Mesenteric fat pad (tissue), 1 donor: ENCODE measurements around the gene POU2F1. TPM values are rescaled to one million over a fixed set of nuclear protein-coding genes. Genes with fewer than 3 reads are reported as not detected.

Experiments
- DNase-seq: peaks from one replicate; pipeline ENCODE4 v3.0.0-alpha.2; 2020; ENCODE audit warnings: low spot score
- total RNA-seq: library from RNA; stranded (reverse); fragmentation: NEBNext Ultra II Directional; extraction: Animal tissue kit (Norgen Biotek cat#: 25700); gene quantifications from one replicate; pipeline ENCODE4 v1.2.1, GENCODE V29; 2021
- donor health status: DM: yes; HTN: yes; CAD: no.

Gene POU2F1
- total RNA-seq, 1 donor from 2014 or later: 18.8 TPM

DNA sequence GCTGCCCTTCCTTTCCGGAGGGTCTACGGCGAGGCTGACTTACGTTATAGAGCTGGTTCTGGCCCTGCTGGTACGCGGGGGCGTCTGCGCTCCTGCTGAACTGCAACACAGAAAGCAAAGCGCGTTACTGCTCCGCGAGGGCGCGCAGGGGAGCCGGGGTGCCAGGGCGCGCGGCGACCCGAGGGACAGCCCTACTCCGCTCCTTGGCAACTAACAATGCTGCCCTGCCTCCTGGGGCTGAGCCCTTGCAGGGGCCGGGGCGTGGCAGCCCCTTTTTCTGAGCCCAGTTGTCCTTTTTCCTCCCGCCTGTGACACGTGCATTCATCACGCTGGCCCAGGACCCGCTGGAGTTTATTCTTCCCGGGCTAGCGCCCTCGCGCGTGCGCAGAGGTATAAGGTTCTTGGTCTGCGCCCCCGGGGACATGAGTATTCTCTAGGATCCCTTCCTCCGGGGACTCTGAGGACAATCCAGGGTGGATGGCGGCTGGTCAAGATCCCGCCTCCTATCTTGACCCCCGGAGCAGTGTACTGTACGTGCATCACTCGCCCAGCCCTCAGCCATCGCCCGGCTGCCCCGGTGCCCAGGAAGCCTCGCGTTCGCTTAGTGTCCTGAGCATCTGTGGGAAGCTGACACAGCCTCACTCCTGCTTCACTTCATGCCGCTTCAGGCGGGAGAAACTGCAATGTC, 218.8 kb downstream of the POU2F1 start:
- peak; percentile 84 for DNase-seq

DNA sequence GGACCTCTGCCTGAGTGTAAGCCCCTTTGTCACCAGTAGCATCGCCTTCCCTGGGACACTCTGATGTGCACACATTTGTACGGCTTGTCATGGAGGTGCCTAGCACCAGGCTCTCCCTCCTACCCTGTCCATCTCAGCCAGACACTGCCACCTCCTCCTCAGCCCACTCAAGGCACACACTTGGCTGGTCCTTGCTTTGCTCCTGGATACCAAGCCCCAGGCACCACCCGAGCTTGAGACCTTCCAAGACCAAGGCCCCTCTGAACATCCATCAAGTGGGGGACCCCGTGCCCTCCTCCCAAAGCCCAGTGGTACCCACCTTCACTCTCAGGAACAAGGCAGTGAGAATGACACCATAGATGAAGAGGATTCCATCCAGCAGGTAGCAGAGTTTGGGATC, 219.7 kb downstream of the POU2F1 start:
- DNase-seq: no peak

DNA sequence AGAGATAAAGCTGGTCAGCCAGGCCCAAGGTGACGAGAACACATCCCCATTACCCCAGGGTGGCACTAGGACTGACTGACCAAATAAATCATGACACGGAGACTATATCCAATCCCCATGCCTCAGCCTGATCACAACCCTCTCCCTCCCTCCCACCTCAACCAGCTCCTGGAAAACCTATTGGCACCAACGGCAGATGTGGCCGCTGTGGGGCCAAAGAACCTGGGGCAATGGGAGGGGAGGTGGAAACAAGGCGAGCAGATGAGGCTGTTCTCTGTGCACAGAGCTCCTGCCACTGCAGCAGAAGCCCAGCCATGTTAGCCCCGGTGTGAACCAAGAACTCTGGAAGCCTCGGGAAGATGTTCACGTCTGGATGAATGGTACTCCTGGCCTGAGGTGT, 220.1 kb downstream of the POU2F1 start:
- DNase-seq: no peak

DNA sequence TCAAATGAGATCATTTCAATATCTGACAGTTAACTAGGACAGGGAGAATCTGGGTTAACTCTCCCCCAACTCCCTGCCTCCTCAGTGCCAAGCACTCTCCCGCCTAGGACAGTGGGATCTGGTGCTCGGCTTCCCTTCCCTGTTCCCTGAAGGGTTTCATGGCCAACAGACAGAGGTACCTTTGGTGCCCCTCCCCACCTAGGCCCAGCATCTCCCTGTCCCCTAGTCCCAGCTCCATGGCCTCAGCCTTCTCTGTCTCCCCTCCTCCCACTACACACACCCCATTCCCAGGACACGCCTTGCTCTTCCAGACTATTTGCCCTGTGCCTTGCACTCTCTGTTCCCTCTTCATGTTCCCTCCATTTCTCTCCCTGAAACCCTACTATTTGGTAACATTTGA, 220.5 kb downstream of the POU2F1 start:
- no peak for DNase-seq

DNA sequence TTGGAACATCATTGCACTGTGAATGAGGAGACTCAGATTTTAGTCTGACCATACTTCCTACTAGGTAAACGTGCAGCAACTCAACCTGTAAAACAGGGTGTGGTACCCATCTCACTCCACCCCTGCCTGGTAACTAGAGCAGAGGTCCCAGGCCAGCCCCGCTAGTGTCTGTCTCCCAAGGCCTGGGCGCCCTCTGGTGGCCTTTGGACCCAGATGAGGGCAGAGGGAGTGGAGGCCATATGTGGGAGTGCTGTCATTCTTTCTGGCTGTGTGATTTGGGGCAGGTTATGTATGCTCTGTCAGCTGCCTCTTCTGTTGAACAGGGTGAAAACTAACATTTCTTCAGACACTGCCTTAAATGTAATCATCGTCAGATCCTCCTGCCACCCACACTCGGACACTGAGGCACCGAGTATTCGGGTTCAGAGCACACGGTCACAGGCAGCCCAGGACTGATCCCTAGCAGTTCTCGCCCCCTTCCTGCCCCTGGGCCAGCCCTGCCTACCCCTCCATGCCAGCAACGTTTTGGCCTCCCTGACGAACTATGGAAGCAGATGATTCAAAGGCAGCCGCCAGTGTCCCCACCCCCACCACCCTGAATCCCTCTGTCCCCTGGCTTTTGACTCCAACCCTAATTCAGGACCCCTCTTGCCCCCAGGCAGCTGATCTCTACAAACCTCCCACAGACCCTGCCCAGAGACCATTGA, 221.6 kb downstream of the POU2F1 start:
- DNase-seq: no peak

DNA sequence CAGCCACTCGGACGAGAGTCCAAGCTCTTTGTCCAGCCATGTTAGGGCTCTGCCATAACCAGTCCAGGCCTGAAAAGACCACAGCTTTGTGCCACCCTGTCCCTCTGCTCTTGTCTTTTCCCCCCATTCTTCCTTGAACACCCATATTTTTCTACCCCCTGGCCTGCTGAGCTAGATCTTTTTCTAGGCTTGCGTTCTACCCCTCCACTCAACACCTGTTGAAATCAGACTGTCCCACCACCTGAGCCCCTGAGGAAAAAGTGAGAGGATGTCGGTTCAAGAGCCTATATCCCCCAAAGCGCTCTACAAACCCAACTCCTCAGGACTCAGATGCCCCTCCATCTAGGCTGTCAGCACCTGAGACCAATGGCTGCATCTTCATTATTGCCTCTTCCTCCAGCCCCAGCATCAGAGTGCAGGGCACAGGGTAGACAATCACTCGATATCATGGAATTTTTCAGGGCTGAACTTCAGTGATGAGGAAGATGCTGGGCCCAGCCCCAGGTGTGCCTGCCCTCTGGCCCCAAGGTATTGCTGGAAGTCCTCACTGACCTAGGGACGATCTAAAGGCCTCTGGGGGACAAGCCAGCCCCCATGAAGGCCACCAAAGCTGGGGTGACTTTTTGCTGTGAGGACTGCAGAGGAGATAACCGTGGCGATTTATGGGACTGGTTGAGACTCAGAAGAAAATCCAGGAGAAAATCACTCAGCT, 222.3 kb downstream of the POU2F1 start:
- DNase-seq: no peak

DNA sequence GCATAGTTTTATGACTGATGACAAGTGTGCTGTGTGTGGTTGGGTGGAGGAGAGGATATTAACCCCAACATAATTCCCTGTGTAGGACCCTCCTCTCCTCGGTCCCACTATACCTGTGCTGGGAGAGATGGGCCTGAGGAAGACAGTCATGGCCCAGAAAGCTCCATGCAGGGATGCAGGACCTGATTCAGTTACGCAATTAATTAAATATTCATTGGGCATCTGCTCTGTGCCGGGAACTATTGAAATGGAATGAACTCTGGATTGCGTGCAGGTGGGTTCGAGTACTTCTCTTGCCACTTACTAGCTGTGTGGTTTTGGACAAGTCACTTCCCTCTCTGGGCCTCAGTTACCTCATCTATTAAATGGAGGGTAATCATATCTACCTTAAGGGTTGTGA, 223.1 kb downstream of the POU2F1 start:
- DNase-seq: no peak

DNA sequence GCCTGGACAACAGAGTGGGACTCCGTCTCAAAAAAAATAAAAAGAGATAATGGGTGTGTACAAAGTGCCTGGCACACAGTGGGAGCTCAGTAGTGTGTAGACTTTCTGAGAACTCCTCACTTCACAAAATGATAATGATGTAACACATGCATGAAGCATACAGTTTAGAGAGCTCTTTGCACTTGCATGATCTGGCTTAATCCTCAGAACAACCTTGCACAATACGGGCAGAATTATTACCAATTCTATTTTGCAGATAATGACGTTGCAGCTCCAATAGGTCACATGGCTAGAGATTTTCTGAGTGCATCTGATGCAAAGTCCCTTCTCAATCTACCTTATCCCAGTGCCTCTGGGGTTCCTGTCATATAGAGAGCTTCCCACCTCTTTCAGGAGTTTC, 226.3 kb downstream of the POU2F1 start:
- no peak for DNase-seq

DNA sequence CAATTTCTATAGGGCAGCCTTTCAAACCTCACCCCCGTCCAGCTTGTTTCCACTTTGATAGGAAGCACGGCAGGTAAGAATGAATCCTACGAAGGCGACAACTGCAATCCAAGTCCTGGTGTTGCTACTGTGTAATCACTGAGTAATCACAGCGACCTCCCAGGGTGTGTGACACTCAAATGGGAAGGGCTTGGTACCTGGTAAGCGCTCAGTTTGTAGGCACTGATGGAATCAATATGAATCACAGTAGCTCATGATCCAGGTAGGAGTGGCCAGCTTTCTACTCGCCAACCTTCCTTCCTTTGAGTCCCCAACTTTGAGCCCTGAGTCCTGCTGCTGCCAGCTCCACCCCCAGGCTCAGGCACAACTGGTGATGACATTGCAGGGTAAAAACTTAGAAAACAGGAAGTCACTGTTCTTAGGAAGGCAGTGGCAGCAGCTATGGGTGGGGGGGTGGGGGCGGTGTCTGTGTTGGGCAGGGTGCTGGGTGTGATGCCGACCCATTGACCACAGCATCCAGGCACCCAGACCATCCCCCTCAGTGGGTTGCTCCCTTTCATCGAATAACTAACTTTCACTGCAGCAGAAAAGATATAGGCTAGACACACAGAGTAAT, 226.9 kb downstream of the POU2F1 start:
- DNase-seq: no peak

DNA sequence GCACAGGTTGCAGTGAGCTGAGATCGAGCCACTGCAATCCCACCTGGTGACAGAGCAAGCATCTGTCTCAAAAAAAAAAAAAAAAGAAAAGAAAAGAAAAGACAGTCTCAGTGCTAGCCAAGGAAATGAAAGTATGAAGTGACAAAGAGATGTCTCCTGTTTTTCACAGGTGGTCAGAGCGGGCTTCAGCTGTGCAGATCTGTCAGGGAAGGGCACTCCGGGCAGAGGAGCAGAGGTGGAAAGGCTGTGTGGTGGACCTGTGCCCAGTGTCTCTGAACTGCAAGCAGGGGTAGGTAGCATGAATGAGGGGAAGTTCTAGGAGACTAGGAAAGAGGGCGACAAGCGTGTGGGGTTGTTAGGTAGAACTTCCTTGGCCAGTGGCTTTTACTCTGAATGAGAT, 230.2 kb downstream of the POU2F1 start:
- no peak for DNase-seq

DNA sequence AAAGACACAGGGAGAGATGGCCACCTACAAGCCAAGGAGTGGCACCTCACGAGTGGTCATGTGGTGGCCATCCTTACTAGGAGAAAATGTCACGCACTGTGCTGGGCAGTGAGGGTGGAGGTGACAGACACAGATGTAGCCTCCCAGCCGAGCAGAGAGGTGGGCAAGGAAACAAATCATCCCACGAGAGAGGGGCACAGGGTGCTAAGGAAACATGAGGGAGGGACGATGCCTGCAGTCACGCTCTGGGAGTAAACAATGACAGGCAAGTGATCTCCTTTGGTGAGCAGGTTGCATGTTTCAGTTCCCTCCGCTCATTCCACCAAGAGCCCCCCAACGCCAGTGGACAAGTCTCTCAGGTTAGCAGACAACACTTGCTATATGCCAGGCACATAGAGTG, 231.8 kb downstream of the POU2F1 start:
- DNase-seq: peak; percentile 41

DNA sequence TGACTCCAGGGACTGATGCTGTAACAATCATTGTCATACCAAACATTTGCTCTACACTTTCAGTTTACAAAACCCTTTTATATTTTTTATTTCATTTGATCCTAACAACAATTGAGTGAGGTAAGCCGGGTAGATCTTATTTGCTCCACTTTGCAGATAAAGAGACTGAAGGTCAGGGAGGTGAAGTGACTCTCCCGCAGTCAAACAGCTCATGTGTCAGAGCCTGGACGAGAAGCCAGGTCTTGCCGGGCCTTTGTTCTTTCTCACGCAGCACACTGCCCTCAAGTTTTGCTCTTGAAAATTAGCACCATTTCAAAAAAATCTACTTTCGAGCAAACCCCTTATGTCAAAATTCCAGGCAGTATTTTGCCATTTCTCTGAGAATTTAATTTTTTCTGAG, 232.4 kb downstream of the POU2F1 start:
- DNase-seq: peak; percentile 33

DNA sequence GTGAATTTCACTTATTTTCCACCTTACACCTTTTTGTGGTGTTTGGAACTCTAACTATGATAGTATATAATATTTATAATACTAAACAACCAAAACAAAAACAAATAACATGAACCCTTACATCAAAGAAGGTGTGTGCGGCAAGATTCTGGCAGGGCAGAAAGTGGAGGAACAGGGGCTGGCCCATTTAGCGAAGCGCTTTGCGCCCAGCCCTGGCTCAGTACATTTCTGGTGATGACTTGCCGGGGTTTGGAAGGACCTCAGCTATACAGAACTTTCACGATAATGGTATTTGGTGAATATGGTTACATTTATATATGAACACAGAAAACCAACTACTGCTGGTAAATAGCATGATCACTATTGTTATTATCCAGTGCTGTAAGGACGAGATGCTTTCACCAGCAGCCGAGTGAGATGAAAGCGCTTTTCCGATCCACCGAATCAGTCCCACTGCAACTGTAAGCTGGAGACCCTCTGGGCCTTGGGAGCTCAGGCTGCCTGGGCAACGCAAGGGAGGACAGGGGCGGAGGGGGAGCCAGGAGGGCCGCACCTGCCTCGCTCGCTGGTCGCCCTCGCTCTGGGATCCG, 233.7 kb downstream of the POU2F1 start:
- DNase-seq: peak; percentile 68

DNA sequence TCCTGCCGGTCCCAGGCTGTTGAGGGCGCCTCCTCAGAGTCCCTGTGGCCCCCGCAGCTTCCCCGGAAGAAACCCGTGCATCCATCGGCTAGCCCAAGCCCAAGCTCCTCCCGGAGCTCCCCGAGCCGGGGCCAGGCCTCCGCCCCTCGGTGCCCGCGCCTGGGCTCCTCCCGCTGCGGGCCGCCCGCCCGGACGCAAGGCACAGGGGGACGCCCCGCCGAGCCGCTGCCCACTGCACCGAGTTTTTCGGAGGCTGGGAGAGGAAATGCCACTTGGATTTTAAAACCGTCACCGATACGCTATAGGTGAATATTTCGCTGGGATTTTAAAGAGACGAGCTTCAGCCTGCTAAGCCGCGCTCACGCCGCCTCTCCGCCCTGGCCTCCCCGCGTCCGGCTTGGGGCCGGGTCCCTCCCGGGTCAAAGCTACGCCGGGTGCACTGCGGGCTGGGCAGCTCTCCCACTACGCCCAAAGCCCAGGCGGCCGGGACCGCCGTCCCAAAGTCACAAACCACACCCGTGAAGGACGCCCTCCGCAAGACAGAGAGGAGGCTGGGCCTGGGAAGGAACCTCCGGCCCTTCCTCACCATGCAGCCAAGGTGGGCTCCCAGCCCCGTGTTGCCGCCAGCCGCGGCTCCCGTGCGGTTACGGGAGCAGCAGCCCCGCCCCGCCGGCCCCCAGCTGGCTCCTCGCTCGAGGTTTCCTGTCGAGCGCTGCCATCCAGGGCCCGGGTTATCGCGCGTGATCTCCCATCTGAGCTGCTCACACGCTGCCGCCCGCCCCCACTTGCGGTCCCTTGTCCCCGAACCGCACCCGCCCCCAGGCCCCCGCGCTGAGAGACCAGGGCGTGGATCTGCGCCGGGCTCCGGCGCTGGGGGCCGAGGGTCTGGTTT, 234.5 kb downstream of the POU2F1 start:
- peak; percentile 91 for DNase-seq

DNA sequence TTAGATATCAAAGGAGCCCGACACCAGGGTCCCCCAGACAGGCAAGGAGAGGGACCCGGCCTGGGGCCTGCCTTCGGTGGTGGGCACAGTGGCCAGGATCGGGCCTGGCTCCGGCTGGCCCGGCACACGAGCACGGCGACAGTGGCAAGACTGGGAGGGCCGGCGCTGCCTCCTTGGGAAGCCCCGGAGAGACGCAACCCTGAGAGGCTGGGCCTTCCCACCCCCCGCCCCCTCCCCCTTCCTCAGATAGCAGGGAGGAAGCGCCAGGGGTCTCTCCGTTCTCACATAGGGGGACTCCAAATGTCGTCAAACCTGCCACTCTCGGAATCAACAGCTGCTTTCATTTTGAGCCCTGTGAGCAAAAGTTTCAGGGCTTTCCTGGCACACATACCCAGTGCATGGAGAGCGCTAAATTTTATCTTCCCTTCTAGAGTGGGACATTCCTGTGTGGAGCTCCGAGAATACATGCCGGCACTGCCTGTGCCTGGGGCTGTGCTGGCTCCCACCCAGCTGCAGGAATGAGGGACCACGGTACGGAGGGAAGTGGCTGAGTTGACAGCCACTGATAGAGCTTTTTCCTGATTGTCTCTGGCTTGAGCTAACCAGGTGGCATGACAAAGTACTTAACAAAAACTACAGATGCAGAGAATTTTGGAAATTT, 235.2 kb downstream of the POU2F1 start:
- peak; percentile 64 for DNase-seq

DNA sequence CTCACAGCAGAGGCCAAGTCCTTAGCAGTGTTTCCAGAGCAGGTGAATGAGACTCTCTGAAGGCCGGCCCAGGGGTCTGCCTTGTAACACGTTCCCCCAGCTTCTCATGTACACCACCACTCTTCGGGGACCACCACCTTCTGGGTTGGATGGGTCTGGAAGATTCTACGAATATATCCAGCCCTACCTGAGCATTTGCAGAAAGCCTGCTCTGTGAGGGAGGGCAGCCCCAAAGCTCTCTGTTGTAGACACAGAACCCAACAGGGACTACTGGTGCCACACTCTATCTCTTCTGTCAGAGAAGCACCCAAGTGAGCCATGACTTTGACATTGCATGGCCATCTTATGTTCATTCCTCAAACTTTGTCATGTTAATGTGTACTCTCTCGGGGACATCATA, 235.8 kb downstream of the POU2F1 start:
- DNase-seq: peak; percentile 26

DNA sequence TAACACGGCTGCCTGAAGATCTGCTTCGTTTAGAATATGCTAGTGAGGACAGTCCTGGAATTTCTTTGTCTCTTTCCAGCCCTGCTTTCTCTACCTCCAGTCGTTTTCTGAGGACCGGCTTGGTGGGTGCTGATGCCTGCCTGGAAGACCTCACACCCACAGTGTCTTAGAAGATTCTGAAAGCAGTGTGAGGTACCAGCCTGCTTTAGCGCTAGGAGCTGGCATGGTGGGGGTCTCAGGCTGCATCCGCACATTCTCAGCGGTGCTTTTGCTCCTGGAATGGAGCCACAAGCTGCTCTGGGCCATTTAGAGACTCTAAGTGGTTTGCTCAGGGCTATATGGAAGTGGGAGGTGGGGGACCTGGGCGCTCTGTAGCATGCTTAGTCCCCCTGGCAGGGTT, 236.2 kb downstream of the POU2F1 start:
- peak; percentile 72 for DNase-seq

DNA sequence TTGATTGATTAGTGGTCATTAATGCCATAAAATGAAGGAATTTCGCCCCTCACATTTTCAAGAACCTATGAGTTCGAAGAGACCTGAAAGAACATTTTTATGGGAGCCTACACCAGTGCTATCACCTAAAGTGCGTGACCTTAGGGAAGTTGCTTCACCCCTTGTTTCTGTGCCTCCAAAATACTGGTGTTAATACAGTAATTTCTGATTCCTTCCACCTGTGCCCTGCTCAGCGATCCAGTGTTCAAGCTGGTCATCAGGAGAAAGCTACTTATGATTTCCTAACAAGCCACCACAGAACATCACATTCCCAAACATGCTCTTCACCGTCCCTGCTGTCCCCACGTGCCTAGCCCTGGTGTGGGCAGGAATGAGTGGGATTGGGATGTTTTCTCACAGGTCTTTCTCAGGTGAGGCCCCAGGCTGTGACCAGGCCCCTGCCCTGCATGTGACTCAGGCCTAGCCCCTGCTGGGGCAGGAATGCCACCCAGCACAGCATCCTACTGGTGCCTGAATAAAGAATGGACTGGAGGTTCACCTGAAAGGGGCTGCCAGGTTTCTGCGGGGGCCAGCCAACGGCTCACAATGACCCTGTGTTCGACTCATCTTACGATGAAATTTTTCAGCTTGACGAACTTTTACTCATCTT, 237.4 kb downstream of the POU2F1 start:
- DNase-seq: peak; percentile 87

DNA sequence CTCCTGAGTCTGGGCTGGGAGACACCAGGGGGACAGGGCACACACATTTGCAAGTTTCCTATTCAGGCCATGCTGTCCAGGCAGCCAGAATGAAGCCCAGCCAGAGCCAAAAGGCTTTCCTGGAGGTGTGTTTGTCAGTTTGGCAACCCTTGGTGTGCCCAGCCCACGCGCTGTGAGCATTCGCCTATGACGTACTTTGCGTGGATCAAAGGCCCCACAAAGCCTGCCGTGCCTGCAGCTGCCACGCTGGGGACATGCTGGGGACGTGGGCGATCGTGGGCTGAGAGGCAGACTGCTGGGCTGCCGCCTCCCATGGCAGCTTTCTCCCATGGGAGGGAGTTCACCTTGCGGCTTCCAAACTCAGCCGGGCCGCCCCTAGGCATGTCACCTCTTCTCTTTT, 240.2 kb downstream of the POU2F1 start:
- peak; percentile 77 for DNase-seq
